ENCODE results near the gene CBARP. TPM values are rescaled to one million over a fixed set of nuclear protein-coding genes. Genes with fewer than 3 reads are reported as not detected.

The CBARP gene
- total and polyA plus RNA-seq, 2 of the 13 experiments (the other 11 are each of a cell fraction or from before 2014, with no cell fraction given) = 1.2 to 1.4 TPM

GRCh38 chr19:1284979-1285736 is 47.4 kb upstream of the CBARP start (continued):
- TF ChIP-seq ZNF503 (CRISPR knock-in tag; IDR thresholded peaks at IDR 0.05) (no peak), POLR2AphosphoS2 (IDR thresholded peaks at IDR 0.05; ENCODE audit: low read depth, low read length) (no peak), HOXA3 (CRISPR knock-in tag; IDR thresholded peaks at IDR 0.05) (no peak; the same call in 1 of the 2 replicates), KDM5A (IDR thresholded peaks at IDR 0.05; ENCODE audit: borderline replicate concordance, low read length) (no peak), ZNF354B (CRISPR knock-in tag; IDR thresholded peaks at IDR 0.05) (no peak), SMAD1 (CRISPR knock-in tag; IDR thresholded peaks at IDR 0.05; ENCODE audit: borderline replicate concordance, low read depth) (no peak), NFYB (CRISPR knock-in tag; IDR thresholded peaks at IDR 0.05) (no peak), ZNF546 (CRISPR knock-in tag; conservative IDR thresholded peaks at IDR 0.05) (peak; percentile 63; the same call in 1 of the 2 replicates), RORA (CRISPR knock-in tag; IDR thresholded peaks at IDR 0.05) (no peak), ZNF513 (CRISPR knock-in tag; conservative IDR thresholded peaks at IDR 0.05) (no peak), ZNF83 (CRISPR knock-in tag; IDR thresholded peaks at IDR 0.05; ENCODE audit: borderline replicate concordance) (no peak), ZBTB20 (CRISPR knock-in tag; IDR thresholded peaks at IDR 0.05; ENCODE audit: borderline replicate concordance, low read depth) (no peak), HMG20B (CRISPR knock-in tag; conservative IDR thresholded peaks at IDR 0.05) (no peak), NCOA5 (CRISPR knock-in tag; IDR thresholded peaks at IDR 0.05) (no peak), GPBP1L1 (CRISPR knock-in tag; IDR thresholded peaks at IDR 0.05) (no peak), MAFK (conservative IDR thresholded peaks at IDR 0.05 in 1 of 2, IDR thresholded peaks at IDR 0.05 in 1 of 2; ENCODE audit: low read length in 2 of 2) (no peak), ZNF569 (CRISPR knock-in tag; IDR thresholded peaks at IDR 0.05; ENCODE audit: borderline replicate concordance) (no peak), ZNF225 (CRISPR knock-in tag; IDR thresholded peaks at IDR 0.05) (no peak), HNF4G (IDR thresholded peaks at IDR 0.05; ENCODE audit: borderline replicate concordance, low read depth, low read length) (peak; percentile 24), HNF4G (CRISPR knock-in tag; IDR thresholded peaks at IDR 0.05; ENCODE audit: borderline replicate concordance, low read depth) (no peak), TOE1 (CRISPR knock-in tag; IDR thresholded peaks at IDR 0.05) (no peak), PBX2 (CRISPR knock-in tag; IDR thresholded peaks at IDR 0.05) (no peak), ZFX (CRISPR knock-in tag; IDR thresholded peaks at IDR 0.05; ENCODE audit: low read depth) (no peak; the same call in none of the 2 replicates), TEF (CRISPR knock-in tag; IDR thresholded peaks at IDR 0.05) (no peak)
